Astrocyte of the spinal cord (primary cell): ENCODE results near the gene STK11.
A peak's percentile ranks its signal among the peaks of the same experiment; 100 is the strongest.
"Not testable (repeated sequence)": the region's sequence is repeated elsewhere in the genome, so short reads cannot be mapped to it uniquely, and the experiment has no call there.

Source experiments
- DNase-seq: peaks from one replicate; pipeline ENCODE4 v3.0.0; 2011; ENCODE audit warnings: low read depth, low spot score
- H3K4me3 ChIP-seq: 2 replicates; pipeline ENCODE4 v1.5.1; 2011; ENCODE audit warnings: low read depth, mild to moderate bottlenecking, low read length, moderate library complexity
- CTCF ChIP-seq: IDR thresholded peaks from 2 replicates; pipeline ENCODE4 v1.5.1; 2012; ENCODE audit warnings: low read depth, mild to moderate bottlenecking, low read length, inconsistent platforms
- in situ Hi-C: cut with HindIII; loops from 2 replicates; pipeline ENCODE4 v1.10.0; 2017; ENCODE audit warnings: low sequenced_read_pairs

STK11 gene

GRCh38 chr19:1245494-1246264 is 40.1 kb downstream of the STK11 start:
- no peak for DNase-seq
- no peak for TF ChIP-seq CTCF
- H3K4me3 ChIP-seq: no peak overlapping the region
- in situ Hi-C loops: no loop called here

GRCh38 chr19:1246265-1247087 is 40.9 kb downstream of the STK11 start:
- H3K4me3 ChIP-seq, in situ Hi-C loops, DNase-seq: not testable (repeated sequence)

- H3K4me3 ChIP-seq: peak overlapping the region; percentile 67
- no peak for TF ChIP-seq CTCF
- DNase-seq: no peak
- in situ Hi-C loops: no loop called here
These were observed 42.2 kb downstream of the STK11 start for GRCh38 chr19:1247748-1248138.

GRCh38 chr19:1248139-1248785 is 42.7 kb downstream of the STK11 start, which contains the start of gene MIDN:
MIDN (plus strand) TSS chr19:1248583; CDS start chr19:1250297, 1,714 bp downstream.
- in situ Hi-C loops: no loop called here
- peak within 1 kb of the TSS; percentile 67 for H3K4me3 ChIP-seq
- peak; percentile 42 for TF ChIP-seq CTCF
- peak; percentile 92 for DNase-seq

GRCh38 chr19:1248786-1249297 is 43.3 kb downstream of the STK11 start:
- no peak for DNase-seq
- TF ChIP-seq CTCF: peak; percentile 59
- peak overlapping the region; percentile 67 for H3K4me3 ChIP-seq
- in situ Hi-C loops: no loop called here

GRCh38 chr19:1249298-1249989 is 43.9 kb downstream of the STK11 start:
- peak overlapping the region; percentile 67 for H3K4me3 ChIP-seq
- no peak for TF ChIP-seq CTCF
- DNase-seq: peak; percentile 98
- in situ Hi-C loops: no loop called here
